ENCODE measurements around the gene MYORG. TPM values are rescaled to one million over a fixed set of nuclear protein-coding genes. Genes with fewer than 3 reads are reported as not detected.

Gene MYORG
- total and polyA plus RNA-seq, 10 of the 15 experiments (the other 5 are each of a cell fraction or from before 2014, with no cell fraction given) = 0.05 to 0.36 (median 0.10) TPM; not detected in 1

DNA sequence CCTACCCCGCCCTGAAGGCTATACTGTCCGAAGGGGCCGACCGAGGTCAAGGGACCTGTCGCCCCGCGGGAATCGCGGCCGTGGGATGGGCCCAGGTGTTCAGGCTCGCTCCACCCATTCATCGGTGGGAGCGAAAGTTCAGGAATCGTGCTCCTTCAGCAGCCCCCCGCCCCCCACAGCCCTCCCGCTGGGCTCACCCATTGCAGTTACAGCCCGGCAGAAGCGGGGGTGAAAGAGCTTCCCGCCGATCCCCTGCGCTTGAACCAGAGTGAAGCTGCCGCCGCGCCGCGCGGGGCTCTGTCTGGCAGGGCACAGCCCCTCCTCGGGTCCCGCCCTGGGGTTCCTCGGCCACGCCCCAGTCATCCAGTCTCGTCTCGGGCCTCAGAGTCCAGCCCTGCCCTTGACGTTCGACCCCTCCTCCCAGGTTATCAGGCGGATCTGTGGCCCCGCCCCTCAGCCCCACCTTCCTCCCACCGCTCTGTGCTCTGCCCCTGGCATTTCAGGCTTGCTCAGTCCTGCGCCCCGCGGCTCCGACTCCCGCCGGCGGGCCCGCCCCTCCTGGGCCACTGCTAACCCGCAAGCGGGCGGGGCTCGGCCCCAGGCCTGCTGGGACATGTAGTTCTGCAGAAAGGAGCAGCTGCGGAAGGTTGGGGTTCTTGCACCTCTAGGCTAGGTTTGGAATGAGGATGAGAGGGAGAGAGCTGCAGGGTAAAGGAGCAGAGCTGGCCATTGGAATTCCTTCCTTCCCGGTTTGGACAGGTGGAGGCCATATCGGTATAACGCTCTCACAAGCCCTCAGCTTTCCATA is at the start of gene MYORG (continued):
- TF ChIP-seq, protein P1, sequence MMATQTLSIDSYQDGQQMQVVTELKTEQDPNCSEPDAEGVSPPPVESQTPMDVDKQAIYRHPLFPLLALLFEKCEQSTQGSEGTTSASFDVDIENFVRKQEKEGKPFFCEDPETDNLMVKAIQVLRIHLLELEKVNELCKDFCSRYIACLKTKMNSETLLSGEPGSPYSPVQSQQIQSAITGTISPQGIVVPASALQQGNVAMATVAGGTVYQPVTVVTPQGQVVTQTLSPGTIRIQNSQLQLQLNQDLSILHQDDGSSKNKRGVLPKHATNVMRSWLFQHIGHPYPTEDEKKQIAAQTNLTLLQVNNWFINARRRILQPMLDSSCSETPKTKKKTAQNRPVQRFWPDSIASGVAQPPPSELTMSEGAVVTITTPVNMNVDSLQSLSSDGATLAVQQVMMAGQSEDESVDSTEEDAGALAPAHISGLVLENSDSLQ (IDR thresholded peaks at IDR 0.05) = peak; percentile 56
- TF ChIP-seq PAX8 (IDR thresholded peaks at IDR 0.05) = no peak
- TF ChIP-seq RBBP5 (conservative IDR thresholded peaks at IDR 0.05) = no peak
- peak; percentile 24; the same call in 1 of the 2 replicates for TF ChIP-seq RB1 (IDR thresholded peaks at IDR 0.05; ENCODE audit: borderline replicate concordance)
- TF ChIP-seq YY1 (IDR thresholded peaks at IDR 0.05; ENCODE audit: low read depth, low read length) = peak; percentile 64
- TF ChIP-seq NFIC (IDR thresholded peaks at IDR 0.05; ENCODE audit: low read depth, low read length) = no peak
- TF ChIP-seq, protein P2, sequence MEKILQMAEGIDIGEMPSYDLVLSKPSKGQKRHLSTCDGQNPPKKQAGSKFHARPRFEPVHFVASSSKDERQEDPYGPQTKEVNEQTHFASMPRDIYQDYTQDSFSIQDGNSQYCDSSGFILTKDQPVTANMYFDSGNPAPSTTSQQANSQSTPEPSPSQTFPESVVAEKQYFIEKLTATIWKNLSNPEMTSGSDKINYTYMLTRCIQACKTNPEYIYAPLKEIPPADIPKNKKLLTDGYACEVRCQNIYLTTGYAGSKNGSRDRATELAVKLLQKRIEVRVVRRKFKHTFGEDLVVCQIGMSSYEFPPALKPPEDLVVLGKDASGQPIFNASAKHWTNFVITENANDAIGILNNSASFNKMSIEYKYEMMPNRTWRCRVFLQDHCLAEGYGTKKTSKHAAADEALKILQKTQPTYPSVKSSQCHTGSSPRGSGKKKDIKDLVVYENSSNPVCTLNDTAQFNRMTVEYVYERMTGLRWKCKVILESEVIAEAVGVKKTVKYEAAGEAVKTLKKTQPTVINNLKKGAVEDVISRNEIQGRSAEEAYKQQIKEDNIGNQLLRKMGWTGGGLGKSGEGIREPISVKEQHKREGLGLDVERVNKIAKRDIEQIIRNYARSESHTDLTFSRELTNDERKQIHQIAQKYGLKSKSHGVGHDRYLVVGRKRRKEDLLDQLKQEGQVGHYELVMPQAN (conservative IDR thresholded peaks at IDR 0.05) = no peak
- TF ChIP-seq, protein P3, sequence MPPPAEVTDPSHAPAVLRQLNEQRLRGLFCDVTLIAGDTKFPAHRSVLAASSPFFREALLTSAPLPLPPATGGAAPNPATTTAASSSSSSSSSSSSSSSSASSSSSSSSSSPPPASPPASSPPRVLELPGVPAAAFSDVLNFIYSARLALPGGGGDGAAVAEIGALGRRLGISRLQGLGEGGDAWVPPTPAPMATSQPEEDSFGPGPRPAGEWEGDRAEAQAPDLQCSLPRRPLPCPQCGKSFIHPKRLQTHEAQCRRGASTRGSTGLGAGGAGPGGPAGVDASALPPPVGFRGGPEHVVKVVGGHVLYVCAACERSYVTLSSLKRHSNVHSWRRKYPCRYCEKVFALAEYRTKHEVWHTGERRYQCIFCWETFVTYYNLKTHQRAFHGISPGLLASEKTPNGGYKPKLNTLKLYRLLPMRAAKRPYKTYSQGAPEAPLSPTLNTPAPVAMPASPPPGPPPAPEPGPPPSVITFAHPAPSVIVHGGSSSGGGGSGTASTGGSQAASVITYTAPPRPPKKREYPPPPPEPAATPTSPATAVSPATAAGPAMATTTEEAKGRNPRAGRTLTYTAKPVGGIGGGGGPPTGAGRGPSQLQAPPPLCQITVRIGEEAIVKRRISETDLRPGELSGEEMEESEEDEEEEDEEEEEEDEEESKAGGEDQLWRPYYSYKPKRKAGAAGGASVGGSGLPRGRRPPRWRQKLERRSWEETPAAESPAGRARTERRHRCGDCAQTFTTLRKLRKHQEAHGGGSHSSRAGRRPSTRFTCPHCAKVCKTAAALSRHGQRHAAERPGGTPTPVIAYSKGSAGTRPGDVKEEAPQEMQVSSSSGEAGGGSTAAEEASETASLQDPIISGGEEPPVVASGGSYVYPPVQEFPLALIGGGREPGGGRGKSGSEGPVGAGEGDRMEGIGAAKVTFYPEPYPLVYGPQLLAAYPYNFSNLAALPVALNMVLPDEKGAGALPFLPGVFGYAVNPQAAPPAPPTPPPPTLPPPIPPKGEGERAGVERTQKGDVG (CRISPR knock-in tag; IDR thresholded peaks at IDR 0.05) = no peak
- no peak for TF ChIP-seq SMARCA5 (IDR thresholded peaks at IDR 0.05)
- no peak for TF ChIP-seq GABPA (IDR thresholded peaks at IDR 0.05; ENCODE audit: low read depth)
- TF ChIP-seq NFYB (IDR thresholded peaks at IDR 0.05; ENCODE audit: insufficient read depth, low read depth, low read length) = no peak
- TF ChIP-seq FOXK2 (IDR thresholded peaks at IDR 0.05) = no peak
- TF ChIP-seq, protein P4, sequence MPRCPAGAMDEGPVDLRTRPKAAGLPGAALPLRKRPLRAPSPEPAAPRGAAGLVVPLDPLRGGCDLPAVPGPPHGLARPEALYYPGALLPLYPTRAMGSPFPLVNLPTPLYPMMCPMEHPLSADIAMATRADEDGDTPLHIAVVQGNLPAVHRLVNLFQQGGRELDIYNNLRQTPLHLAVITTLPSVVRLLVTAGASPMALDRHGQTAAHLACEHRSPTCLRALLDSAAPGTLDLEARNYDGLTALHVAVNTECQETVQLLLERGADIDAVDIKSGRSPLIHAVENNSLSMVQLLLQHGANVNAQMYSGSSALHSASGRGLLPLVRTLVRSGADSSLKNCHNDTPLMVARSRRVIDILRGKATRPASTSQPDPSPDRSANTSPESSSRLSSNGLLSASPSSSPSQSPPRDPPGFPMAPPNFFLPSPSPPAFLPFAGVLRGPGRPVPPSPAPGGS (IDR thresholded peaks at IDR 0.05; ENCODE audit: borderline replicate concordance, insufficient read depth, low read depth, low read length, poor library complexity, severe bottlenecking) = no peak
- TF ChIP-seq, protein P5, sequence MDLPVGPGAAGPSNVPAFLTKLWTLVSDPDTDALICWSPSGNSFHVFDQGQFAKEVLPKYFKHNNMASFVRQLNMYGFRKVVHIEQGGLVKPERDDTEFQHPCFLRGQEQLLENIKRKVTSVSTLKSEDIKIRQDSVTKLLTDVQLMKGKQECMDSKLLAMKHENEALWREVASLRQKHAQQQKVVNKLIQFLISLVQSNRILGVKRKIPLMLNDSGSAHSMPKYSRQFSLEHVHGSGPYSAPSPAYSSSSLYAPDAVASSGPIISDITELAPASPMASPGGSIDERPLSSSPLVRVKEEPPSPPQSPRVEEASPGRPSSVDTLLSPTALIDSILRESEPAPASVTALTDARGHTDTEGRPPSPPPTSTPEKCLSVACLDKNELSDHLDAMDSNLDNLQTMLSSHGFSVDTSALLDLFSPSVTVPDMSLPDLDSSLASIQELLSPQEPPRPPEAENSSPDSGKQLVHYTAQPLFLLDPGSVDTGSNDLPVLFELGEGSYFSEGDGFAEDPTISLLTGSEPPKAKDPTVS (IDR thresholded peaks at IDR 0.05; ENCODE audit: low read depth, low read length) = no peak
- TF ChIP-seq, protein P6, sequence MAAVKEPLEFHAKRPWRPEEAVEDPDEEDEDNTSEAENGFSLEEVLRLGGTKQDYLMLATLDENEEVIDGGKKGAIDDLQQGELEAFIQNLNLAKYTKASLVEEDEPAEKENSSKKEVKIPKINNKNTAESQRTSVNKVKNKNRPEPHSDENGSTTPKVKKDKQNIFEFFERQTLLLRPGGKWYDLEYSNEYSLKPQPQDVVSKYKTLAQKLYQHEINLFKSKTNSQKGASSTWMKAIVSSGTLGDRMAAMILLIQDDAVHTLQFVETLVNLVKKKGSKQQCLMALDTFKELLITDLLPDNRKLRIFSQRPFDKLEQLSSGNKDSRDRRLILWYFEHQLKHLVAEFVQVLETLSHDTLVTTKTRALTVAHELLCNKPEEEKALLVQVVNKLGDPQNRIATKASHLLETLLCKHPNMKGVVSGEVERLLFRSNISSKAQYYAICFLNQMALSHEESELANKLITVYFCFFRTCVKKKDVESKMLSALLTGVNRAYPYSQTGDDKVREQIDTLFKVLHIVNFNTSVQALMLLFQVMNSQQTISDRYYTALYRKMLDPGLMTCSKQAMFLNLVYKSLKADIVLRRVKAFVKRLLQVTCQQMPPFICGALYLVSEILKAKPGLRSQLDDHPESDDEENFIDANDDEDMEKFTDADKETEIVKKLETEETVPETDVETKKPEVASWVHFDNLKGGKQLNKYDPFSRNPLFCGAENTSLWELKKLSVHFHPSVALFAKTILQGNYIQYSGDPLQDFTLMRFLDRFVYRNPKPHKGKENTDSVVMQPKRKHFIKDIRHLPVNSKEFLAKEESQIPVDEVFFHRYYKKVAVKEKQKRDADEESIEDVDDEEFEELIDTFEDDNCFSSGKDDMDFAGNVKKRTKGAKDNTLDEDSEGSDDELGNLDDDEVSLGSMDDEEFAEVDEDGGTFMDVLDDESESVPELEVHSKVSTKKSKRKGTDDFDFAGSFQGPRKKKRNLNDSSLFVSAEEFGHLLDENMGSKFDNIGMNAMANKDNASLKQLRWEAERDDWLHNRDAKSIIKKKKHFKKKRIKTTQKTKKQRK (IDR thresholded peaks at IDR 0.05; ENCODE audit: low read depth, low read length) = no peak
- no peak for TF ChIP-seq BRCA1 (IDR thresholded peaks at IDR 0.05; ENCODE audit: low read depth, low read length)

All from GM12878 (cell line).